Heart right ventricle (tissue), 16 donors: ENCODE measurements around the gene NKD1. TPM values are rescaled to one million over a fixed set of nuclear protein-coding genes. Genes with fewer than 3 reads are reported as not detected.

Experiments
- ATAC-seq, 8 donors: fragments of 200-7000 bp; cut with Tn5 transposase; one replicate each; pipeline ENCODE4 v1.9.1; 2020; ENCODE audit warnings: mild to moderate bottlenecking in 8 of 8, moderate library complexity in 8 of 8, moderate number of reproducible peaks in 1 of 8
- DNase-seq, 2 donors: peaks; one replicate each; pipeline ENCODE4 v3.0.0-alpha.2; 2020
- H3K27ac ChIP-seq, 10 donors: fragments of 200-600 bp; sonication (generic) in 2 of 10; one replicate each; pipeline versions ENCODE4 v1.5.0 to v1.8.0; 2020 to 2022; ENCODE audit warnings: mild to moderate bottlenecking in 3 of 10
- H3K27me3 ChIP-seq, 7 donors: fragments of 200-600 bp; one replicate each; pipeline ENCODE4 v1.8.0; 2021 to 2022; ENCODE audit warnings: mild to moderate bottlenecking in 2 of 7
- H3K36me3 ChIP-seq, 9 donors: fragments of 200-600 bp; sonication (generic) in 1 of 9; one replicate each; pipeline versions ENCODE4 v1.5.0 to v1.8.0; 2020 to 2022; ENCODE audit warnings: mild to moderate bottlenecking in 2 of 9
- H3K4me1 ChIP-seq, 9 donors: fragments of 200-600 bp; sonication (generic) in 1 of 9; one replicate each; pipeline versions ENCODE4 v1.5.0 to v1.8.0; 2020 to 2022; ENCODE audit warnings: mild to moderate bottlenecking in 4 of 9
- H3K4me3 ChIP-seq, 10 donors: fragments of 200-600 bp; sonication (generic) in 2 of 10; one replicate each; pipeline versions ENCODE4 v1.5.0 to v1.8.0; 2020 to 2022; ENCODE audit warnings: mild to moderate bottlenecking in 7 of 10, moderate library complexity in 2 of 10
- H3K9me3 ChIP-seq, 11 donors: fragments of 200-600 bp in 10 of 11; sonication (generic) in 2 of 11; one replicate each; pipeline versions ENCODE4 v1.5.0 to v1.8.0; 2013 to 2022; ENCODE audit warnings: mild to moderate bottlenecking in 2 of 11, control low read depth in 1 of 11, moderate library complexity in 1 of 11
- WGBS, 2 donors: extraction: QIAGEN DNeasy Blood & Tissue Kit; methylation state at CpG; one replicate each; pipeline ENCODE4 v1.1.7; 2013; ENCODE audit warnings: inconsistent platforms in 1 of 2; 5-methylcytosine and 5-hydroxymethylcytosine counted together
- intact Hi-C, 10 donors: fragments of 100-400 bp; cut with DNase I; formaldehyde crosslinking; loops; one replicate each; pipeline versions ENCODE4 v1.11.1 to v1.14.2; 2022
- polyA plus RNA-seq, 2 donors: library from polyadenylated mRNA; stranded (reverse); fragments of 200-250 nt; gene quantifications; one replicate each; pipeline ENCODE4 v1.2.3, GENCODE V29; 2013
- total RNA-seq, 10 donors: library from RNA; stranded (reverse); fragmentation: NEBNext Ultra II Directional in 3 of 10; extraction: Animal tissue kit (Norgen Biotek cat#: 25700) in 3 of 10; gene quantifications; one replicate each; pipeline versions ENCODE4 v1.2.1 to v1.2.4, GENCODE V29; 2021 to 2023
- TF ChIP-seq, protein P1 (sequence below), 9 donors: fragments of 200-600 bp; sonication (generic) in 2 of 9; IDR thresholded peaks; one replicate each; pipeline versions ENCODE4 v1.5.0 to v1.8.0; 2021 to 2022; ENCODE audit warnings: antibody characterized with exemption in 9 of 9, mild to moderate bottlenecking in 5 of 9, moderate library complexity in 1 of 9
- donor health status: Arrhythmogenic right ventricular cardiomyopathy.
- donor health status: ischemic (EF 13 %, LVEDD 7.1; RV severe dilation, severe dysfunction).
- donor health status: healthy with polysubstance abuse.
- donor health status: DM: no; HTN: yes; CAD: no.
- donor health status: DM: no; HTN: no; CAD: no.
- donor health status: ischemic (EF 25% LVEDD 6.9; RV normal size, moderate dysfunction).
- donor health status: ischemic (EF 25% LVEDD 5.7; RV mildly dilated, moderate dysfunction).
- donor health status: healthy.
- donor health status: DM: yes; HTN: yes; CAD: no.
- donor health status: Ischemic cardiomyopathy.
- donor health status: ischemic (EF 35%, LVEDD 5.7; RV mildly dilated, moderate dysfunction).
- donor health status: nonischemic (EF 11% LVEDD 7.7; RV severe dilation, severe dysfunction).
- donor health status: DM: yes; HTN: yes; CAD: no.
- donor health status: PGD.
- donor health status: ischemic (EF 29% LVEDD 5.4; RV normal size, mild dysfunction).
- donor health status: nonischemic (EF 23%, LVEDD 6.1; RV moderate dilation, normal function).

NKD1 gene
- total and polyA plus RNA-seq, 12 donors: 0.22 to 1.1 (median 0.42) TPM

DNA sequence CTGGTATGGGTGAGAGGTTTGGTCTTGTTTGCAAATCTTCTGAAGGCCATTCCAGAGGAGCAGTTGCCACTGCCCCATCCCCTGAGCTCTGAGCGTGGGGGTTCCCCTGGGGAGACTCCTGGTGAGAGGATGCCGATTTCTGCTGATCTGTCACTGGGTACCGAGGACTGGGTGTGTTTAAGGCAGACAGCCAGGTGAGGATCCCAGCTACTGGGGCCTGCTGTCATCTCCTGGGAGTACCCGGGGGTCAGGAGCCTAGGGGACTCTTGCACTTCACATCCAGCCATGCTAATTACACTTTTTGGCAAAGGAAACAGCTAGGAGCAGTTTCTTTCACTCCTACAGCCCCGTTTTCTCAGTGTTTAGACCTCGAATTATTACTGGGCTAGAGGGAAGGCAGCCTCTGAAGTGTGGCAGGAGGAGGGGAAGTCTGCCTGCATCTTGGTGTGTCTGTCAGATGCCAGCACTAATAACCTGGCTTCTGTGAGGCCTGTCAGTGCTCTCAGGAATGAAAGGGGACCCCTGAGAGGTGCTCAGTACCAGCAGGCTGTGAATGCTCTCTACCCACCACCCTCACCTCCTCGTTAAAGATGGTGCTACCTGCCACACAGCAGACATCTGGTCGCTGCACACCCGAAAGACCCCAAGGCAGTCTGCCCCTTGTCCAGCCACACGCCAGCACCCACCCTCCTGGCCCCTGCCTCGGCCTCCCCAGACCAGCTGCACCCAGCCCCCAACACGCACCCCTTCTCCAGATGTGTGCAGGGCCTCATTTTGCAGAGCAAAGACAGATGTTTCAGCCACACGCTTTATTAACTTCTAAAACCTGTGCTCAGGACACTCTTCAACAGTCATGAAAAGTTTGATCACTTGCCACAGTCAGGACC lies 89.8 kb downstream of the NKD1 start:
- 80 to 81% methylated on average over 13 of the region's 13 CpGs for WGBS, 2 donors
- no peaks in the 10 kb centered on the region for H3K4me1 ChIP-seq
- TF ChIP-seq, protein P1, sequence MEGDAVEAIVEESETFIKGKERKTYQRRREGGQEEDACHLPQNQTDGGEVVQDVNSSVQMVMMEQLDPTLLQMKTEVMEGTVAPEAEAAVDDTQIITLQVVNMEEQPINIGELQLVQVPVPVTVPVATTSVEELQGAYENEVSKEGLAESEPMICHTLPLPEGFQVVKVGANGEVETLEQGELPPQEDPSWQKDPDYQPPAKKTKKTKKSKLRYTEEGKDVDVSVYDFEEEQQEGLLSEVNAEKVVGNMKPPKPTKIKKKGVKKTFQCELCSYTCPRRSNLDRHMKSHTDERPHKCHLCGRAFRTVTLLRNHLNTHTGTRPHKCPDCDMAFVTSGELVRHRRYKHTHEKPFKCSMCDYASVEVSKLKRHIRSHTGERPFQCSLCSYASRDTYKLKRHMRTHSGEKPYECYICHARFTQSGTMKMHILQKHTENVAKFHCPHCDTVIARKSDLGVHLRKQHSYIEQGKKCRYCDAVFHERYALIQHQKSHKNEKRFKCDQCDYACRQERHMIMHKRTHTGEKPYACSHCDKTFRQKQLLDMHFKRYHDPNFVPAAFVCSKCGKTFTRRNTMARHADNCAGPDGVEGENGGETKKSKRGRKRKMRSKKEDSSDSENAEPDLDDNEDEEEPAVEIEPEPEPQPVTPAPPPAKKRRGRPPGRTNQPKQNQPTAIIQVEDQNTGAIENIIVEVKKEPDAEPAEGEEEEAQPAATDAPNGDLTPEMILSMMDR (IDR thresholded peaks at IDR 0.05): no peak

DNA sequence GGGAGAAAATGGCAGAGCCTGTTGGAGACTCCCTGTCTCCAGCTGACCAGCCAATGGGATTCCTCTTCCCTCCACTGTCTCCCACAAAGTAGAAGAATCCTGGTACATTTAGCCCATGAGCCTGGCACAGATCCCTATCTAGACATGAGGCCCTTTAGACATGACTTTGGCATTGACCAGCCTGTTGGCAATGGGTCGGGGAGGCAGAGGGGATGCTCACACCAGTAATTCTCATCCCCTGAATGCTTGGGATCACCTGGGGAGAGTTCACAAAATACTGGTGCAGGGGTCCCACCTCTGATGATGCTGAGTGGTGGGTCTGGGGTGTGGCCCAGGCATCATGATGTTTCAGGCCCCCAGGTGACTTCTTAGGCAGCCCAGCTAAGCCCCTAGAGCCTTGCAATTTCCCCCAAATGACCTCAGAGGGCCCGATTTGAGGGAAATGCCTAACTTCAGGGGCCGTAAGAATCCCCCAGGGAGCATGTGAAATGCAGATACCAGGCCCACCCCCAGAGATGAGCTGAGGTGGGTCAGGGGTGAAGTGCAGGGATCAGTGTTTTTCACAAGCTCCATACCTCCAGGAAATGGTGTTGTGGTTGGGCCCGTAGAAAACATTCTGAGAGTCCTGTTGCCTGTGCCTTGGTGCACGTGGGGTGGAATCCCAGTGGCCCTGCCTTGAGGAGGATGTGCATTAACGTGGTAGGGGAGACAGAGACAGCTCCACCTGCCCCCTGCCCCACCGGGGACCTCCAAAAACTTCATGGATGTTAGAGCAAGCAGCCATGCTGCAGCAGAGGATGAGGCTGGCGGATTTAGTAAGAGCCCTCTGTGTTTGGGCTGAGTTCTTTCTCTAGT lies 90.8 kb downstream of the NKD1 start:
- intact Hi-C loops: no loop called here
- DNase-seq: no peak

More for the DNA sequence above, 89.8 kb downstream of the NKD1 start:
- no peak overlapping the region for H3K4me3 ChIP-seq
- H3K9me3 ChIP-seq: no peaks in the 10 kb centered on the region
- DNase-seq (no peak), ATAC-seq (no peak)
- H3K27me3 ChIP-seq: peaks cover 0 to 17% (median 5%) of the 10 kb centered on the region in 7 donors
- H3K36me3 ChIP-seq: no peaks in the 10 kb centered on the region
- H3K27ac ChIP-seq: no peak overlapping the region
- intact Hi-C loops: no loop called here

DNA sequence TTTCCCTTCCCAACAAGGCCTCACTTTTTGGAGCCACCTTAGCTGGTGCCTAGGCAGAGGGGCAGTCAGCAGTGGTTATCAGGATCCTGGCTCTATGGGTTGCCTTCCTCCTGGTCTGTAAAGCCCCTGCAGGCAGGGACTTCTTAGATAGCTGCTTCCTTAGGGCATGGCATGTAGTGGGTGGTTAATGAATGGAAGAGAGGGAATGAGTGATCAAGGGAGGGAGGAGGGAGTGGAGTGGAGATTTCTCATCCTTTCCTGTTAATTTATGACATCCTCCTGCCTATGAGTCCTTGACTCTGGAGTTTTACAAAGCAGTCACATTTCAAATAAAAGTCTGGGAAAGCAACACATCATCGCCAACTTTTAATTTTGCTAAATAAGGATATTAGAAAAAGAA lies 92.2 kb downstream of the NKD1 start:
- Histone ChIP-seq H3K4me3 (no peak overlapping the region), H3K9me3 (no peaks in the 10 kb centered on the region), H3K27ac (no peak overlapping the region), H3K4me1 (no peaks in the 10 kb centered on the region), H3K27me3 (peaks cover 0 to 21% (median 6%) of the 10 kb centered on the region in 7 donors), H3K36me3 (no peaks in the 10 kb centered on the region)
- ATAC-seq (no peak), DNase-seq (no peak)
- intact Hi-C loops: loop anchor here in 2 of 10 donors (10.0 kb wide), 2 partner anchors 96 to 266 kb away; partner anchors contain the start of gene NKD1 (in 1 of the 2)
- 94 to 98% methylated on average over 1 of the region's 1 CpG for WGBS, 2 donors
- TF ChIP-seq, protein P1 (IDR thresholded peaks at IDR 0.05): no peak

More for the DNA sequence above, 90.8 kb downstream of the NKD1 start:
- no peaks in the 10 kb centered on the region for H3K9me3 ChIP-seq
- H3K4me1 ChIP-seq: no peaks in the 10 kb centered on the region
- ATAC-seq: no peak
- no peak overlapping the region for H3K27ac ChIP-seq
- TF ChIP-seq, protein P1 (IDR thresholded peaks at IDR 0.05): no peak
- peaks cover 0 to 17% (median 6%) of the 10 kb centered on the region in 7 donors for H3K27me3 ChIP-seq
- WGBS, 2 donors: 82% methylated on average over 8 of the region's 8 CpGs
- H3K36me3 ChIP-seq: no peaks in the 10 kb centered on the region
- no peak overlapping the region for H3K4me3 ChIP-seq
